H1 (cell line): Measurements from ENCODE around the gene ARTN. TPM values are rescaled to one million over a fixed set of nuclear protein-coding genes. Genes with fewer than 3 reads are reported as not detected.

Experiments used
- CTCF ChIA-PET: fragments of 300-600 bp; sonication (Branson Sonifier 250); formaldehyde crosslinking; loops from one replicate; lab custom pipeline; 2021; ENCODE audit not compliant: partially characterized antibody; lab: Charles Lee
- POLR2A ChIA-PET: fragments of 300-600 bp; sonication (Branson Sonifier 250); formaldehyde crosslinking; loops from one replicate; lab custom pipeline; 2021; ENCODE audit warnings: inconsistent platforms; ENCODE audit not compliant: partially characterized antibody; lab: Charles Lee
- DNase-seq, 2 experiments: peaks; one replicate each; pipeline versions ENCODE4 v3.0.0 to v3.0.0-alpha.2; 2010 to 2022; ENCODE audit warnings: low spot score in 2 of 2, low read depth in 1 of 2, mixed read lengths in 1 of 2
- FAIRE-seq: peaks from 2 replicates; lab custom pipeline; 2011; peaks lifted over from hg19 to GRCh38; lab: Jason Lieb, UNC
- H2AFZ ChIP-seq: 2 replicates; pipeline ENCODE4 v1.8.1; 2012; ENCODE audit warnings: low read length, inconsistent platforms
- H2AK5ac ChIP-seq: 2 replicates; pipeline ENCODE4 v1.6.1; 2013; ENCODE audit warnings: low read depth, low read length
- H2BK120ac ChIP-seq: replicated peaks from 2 replicates; pipeline ENCODE3; 2013; ENCODE audit warnings: low read depth, low read length, inconsistent platforms
- H2BK12ac ChIP-seq: 2 replicates; pipeline ENCODE4 v1.6.1; 2013; ENCODE audit warnings: low read depth, low read length
- H2BK15ac ChIP-seq: 2 replicates; pipeline ENCODE4 v1.6.1; 2013; ENCODE audit warnings: low read length
- H2BK20ac ChIP-seq: 2 replicates; pipeline ENCODE4 v1.6.1; 2013; ENCODE audit warnings: low read length
- H2BK5ac ChIP-seq: 2 replicates; pipeline ENCODE4 v1.6.1; 2013; ENCODE audit warnings: low read depth, low read length
- H3K14ac ChIP-seq: 2 replicates; pipeline ENCODE4 v1.6.1; 2013; ENCODE audit warnings: inconsistent platforms; ENCODE audit not compliant: insufficient read length
- H3K18ac ChIP-seq: 2 replicates; pipeline ENCODE4 v1.6.1; 2013; ENCODE audit warnings: low read length; ENCODE audit errors: extremely low read depth
- H3K23ac ChIP-seq: 2 replicates; pipeline ENCODE4 v1.6.1; 2013; ENCODE audit warnings: inconsistent platforms; ENCODE audit not compliant: insufficient read length
- H3K23me2 ChIP-seq: 2 replicates; pipeline ENCODE4 v1.6.1; 2013; ENCODE audit warnings: low read depth, low read length
- H3K27ac ChIP-seq: 2 replicates; pipeline ENCODE4 v1.6.1; 2011; ENCODE audit warnings: low read depth, low read length, inconsistent platforms
- H3K27me3 ChIP-seq, 4 experiments: replicated peaks in 1 of 4; 1 replicate in 1 of 4; 2 replicates in 3 of 4; pipeline versions ENCODE4 v1.6.1 to v1.8.1; 2011 to 2013; ENCODE audit warnings: low read length in 3 of 4, mild to moderate bottlenecking in 3 of 4, inconsistent platforms in 2 of 4, mixed read lengths in 2 of 4, moderate library complexity in 1 of 4; ENCODE audit not compliant: control insufficient read depth in 3 of 4, insufficient read depth in 3 of 4; ENCODE audit errors: extremely low read depth in 1 of 4
- H3K36me3 ChIP-seq, 4 experiments: 2 replicates each; pipeline versions ENCODE4 v1.6.1 to v1.8.1; 2011 to 2013; ENCODE audit warnings: mild to moderate bottlenecking in 4 of 4, low read length in 3 of 4, moderate library complexity in 2 of 4, control low read depth in 1 of 4, inconsistent platforms in 1 of 4; ENCODE audit not compliant: insufficient read depth in 4 of 4, control insufficient read depth in 2 of 4
- H3K4ac ChIP-seq: replicated peaks from 2 replicates; pipeline ENCODE3; 2013; ENCODE audit warnings: low read length, low read depth, mixed read lengths, inconsistent platforms; ENCODE audit not compliant: insufficient read length
- H3K4me1 ChIP-seq, 4 experiments: replicated peaks in 1 of 4; 1 replicate in 1 of 4; 2 replicates in 3 of 4; pipeline versions ENCODE4 v1.6.1 to v1.8.1; 2011 to 2013; ENCODE audit warnings: low read length in 3 of 4, inconsistent platforms in 2 of 4, mixed read lengths in 1 of 4; ENCODE audit not compliant: insufficient read depth in 4 of 4, control insufficient read depth in 3 of 4
- H3K4me2 ChIP-seq, 2 experiments: 2 replicates each; pipeline versions ENCODE4 v1.6.1 to v1.8.1; 2011 to 2013; ENCODE audit warnings: low read depth in 2 of 2, low read length in 2 of 2, control low read depth in 1 of 2, inconsistent platforms in 1 of 2, mild to moderate bottlenecking in 1 of 2; ENCODE audit not compliant: insufficient read depth in 1 of 2
- H3K4me3 ChIP-seq, 4 experiments: fragments of 200-600, 300-600 bp in 1 of 4; sonication (generic), shearing (Covaris generic), sonication (Bioruptor Twin) in 1 of 4; 2 replicates each; pipeline versions ENCODE4 v1.5.1 to v1.8.1; 2011 to 2016; ENCODE audit warnings: low read length in 4 of 4, low read depth in 3 of 4, control low read depth in 2 of 4, inconsistent platforms in 2 of 4, mild to moderate bottlenecking in 2 of 4, mixed read lengths in 1 of 4, moderate library complexity in 1 of 4; ENCODE audit not compliant: insufficient read depth in 2 of 4; ENCODE audit errors: extremely low read depth in 1 of 4
- H3K56ac ChIP-seq: replicated peaks from 2 replicates; pipeline ENCODE3; 2013; ENCODE audit warnings: low read depth, mild to moderate bottlenecking, mixed read lengths, low read length, inconsistent platforms; ENCODE audit not compliant: insufficient read length
- H3K79me1 ChIP-seq: 2 replicates; pipeline ENCODE4 v1.6.1; 2013; ENCODE audit warnings: low read depth, low read length, control low read depth
- H3K79me2 ChIP-seq, 2 experiments: 2 replicates each; pipeline versions ENCODE4 v1.6.1 to v1.8.1; 2012 to 2013; ENCODE audit warnings: low read length in 2 of 2, mild to moderate bottlenecking in 2 of 2, inconsistent platforms in 1 of 2; ENCODE audit not compliant: insufficient read depth in 2 of 2, control insufficient read depth in 1 of 2
- H3K9ac ChIP-seq, 4 experiments: replicated peaks in 1 of 4; 1 replicate in 1 of 4; 2 replicates in 3 of 4; pipeline versions ENCODE4 v1.6.1 to v1.8.1; 2011 to 2013; ENCODE audit warnings: low read depth in 3 of 4, low read length in 3 of 4, control low read depth in 2 of 4, mild to moderate bottlenecking in 2 of 4, moderate library complexity in 2 of 4, inconsistent platforms in 1 of 4; ENCODE audit errors: extremely low read depth in 1 of 4
- H3K9me3 ChIP-seq, 2 experiments: 2 replicates each; pipeline versions ENCODE4 v1.6.1 to v1.8.1; 2012 to 2013; ENCODE audit warnings: mild to moderate bottlenecking in 2 of 2, moderate library complexity in 2 of 2, control low read depth in 1 of 2, inconsistent platforms in 1 of 2, low read depth in 1 of 2, low read length in 1 of 2, mixed read lengths in 1 of 2; ENCODE audit not compliant: insufficient read depth in 2 of 2
- H4K20me1 ChIP-seq, 2 experiments: replicated peaks in 1 of 2; 2 replicates each; pipeline versions ENCODE3 to v1.8.1; 2011 to 2013; ENCODE audit warnings: inconsistent platforms in 2 of 2, low read length in 2 of 2, mild to moderate bottlenecking in 1 of 2; ENCODE audit not compliant: insufficient read depth in 2 of 2, control insufficient read depth in 1 of 2
- H4K5ac ChIP-seq: 2 replicates; pipeline ENCODE4 v1.6.1; 2013; ENCODE audit warnings: low read length, low read depth, mixed read lengths, inconsistent platforms; ENCODE audit not compliant: insufficient read length
- H4K8ac ChIP-seq: 2 replicates; pipeline ENCODE4 v1.8.0; 2013; ENCODE audit warnings: mild to moderate bottlenecking, moderate library complexity, low read length, inconsistent platforms; ENCODE audit not compliant: insufficient read depth; ENCODE audit errors: extremely low read depth
- H4K91ac ChIP-seq: replicated peaks from 2 replicates; pipeline ENCODE3; 2013; ENCODE audit warnings: low read length, mixed read lengths, inconsistent platforms; ENCODE audit not compliant: insufficient read length
- ASH2L ChIP-seq: fragments of 200-600, 300-600 bp; sonication (generic); IDR thresholded peaks from one replicate; pipeline ENCODE4 v1.7.1; 2017; ENCODE audit warnings: low read length
- EP300 ChIP-seq, 2 experiments: IDR thresholded peaks; 1 replicate in 1 of 2; 2 replicates in 1 of 2; pipeline ENCODE4 v1.6.1; 2011 to 2012; ENCODE audit warnings: low read depth in 2 of 2, low read length in 2 of 2, mild to moderate bottlenecking in 2 of 2, borderline replicate concordance in 1 of 2, inconsistent platforms in 1 of 2, moderate library complexity in 1 of 2
- HDAC2 ChIP-seq, 2 experiments: fragments of 300-600 bp in 1 of 2; sonication (generic) in 1 of 2; IDR thresholded peaks; 2 replicates each; pipeline ENCODE4 v1.6.1; 2011 to 2012; ENCODE audit warnings: low read depth in 2 of 2, low read length in 2 of 2, mild to moderate bottlenecking in 2 of 2, moderate library complexity in 2 of 2, borderline replicate concordance in 1 of 2, inconsistent platforms in 1 of 2
- SIN3A ChIP-seq, 2 experiments: IDR thresholded peaks in 1 of 2; conservative IDR thresholded peaks in 1 of 2; 2 replicates each; pipeline ENCODE4 v1.6.1; 2011 to 2012; ENCODE audit warnings: low read length in 2 of 2, improper control_type of control experiment in 1 of 2, low read depth in 1 of 2, mild to moderate bottlenecking in 1 of 2
- SP1 ChIP-seq: IDR thresholded peaks from 2 replicates; pipeline ENCODE4 v1.6.1; 2011; ENCODE audit warnings: low read depth, low read length
- SP4 ChIP-seq: IDR thresholded peaks from 2 replicates; pipeline ENCODE4 v1.6.1; 2012; ENCODE audit warnings: low read length, inconsistent platforms
- TAF1 ChIP-seq: IDR thresholded peaks from 2 replicates; pipeline ENCODE4 v1.6.1; 2011; ENCODE audit warnings: mild to moderate bottlenecking, low read depth, low read length
- TAF7 ChIP-seq: optimal IDR thresholded peaks from 2 replicates; pipeline ENCODE3; 2011; ENCODE audit warnings: low read depth, mild to moderate bottlenecking, inconsistent platforms, low read length, moderate library complexity, borderline replicate concordance
- TBP ChIP-seq: IDR thresholded peaks from 2 replicates; pipeline ENCODE4 v1.6.1; 2011; ENCODE audit warnings: low read depth, low read length, improper control_type of control experiment
- WGBS, 2 experiments: shearing (Covaris generic) in 1 of 2; methylation state at CpG; one replicate each; pipeline versions ENCODE4 v1.1.6 to v1.1.7; 2013 to 2015; ENCODE audit warnings: low lambda C conversion rate in 2 of 2, mixed read lengths in 2 of 2, inconsistent platforms in 1 of 2, low coverage in 1 of 2, missing lambda C conversion rate in 1 of 2; ENCODE audit not compliant: insufficient replicate concordance in 2 of 2, insufficient coverage in 1 of 2, insufficient read length in 1 of 2; ENCODE audit errors: extremely low coverage in 1 of 2, missing lambda C conversion rate in 1 of 2; 5-methylcytosine and 5-hydroxymethylcytosine counted together
- polyA plus RNA-seq, 7 experiments: library from polyadenylated mRNA; depleted of rRNA in 3 of 7; stranded (reverse) in 5 of 7; unstranded in 2 of 7; fragments of >200 nt in 5 of 7; fragments of 200-250 nt in 2 of 7; gene quantifications; 1 replicate in 5 of 7; 2 replicates in 1 of 7; 4 replicates in 1 of 7; pipeline versions ENCODE4 v1.2.1 to v1.2.3, GENCODE V29; 2011 to 2013; ENCODE audit warnings: missing spikeins in 2 of 7, mixed read lengths in 2 of 7
- total RNA-seq: library from RNA; stranded (reverse); fragmentation: NEBNext Ultra II Directional; extraction: Animal tissue kit (Norgen Biotek cat#: 25700); gene quantifications from 2 replicates; pipeline ENCODE4 v1.2.1, GENCODE V29; 2021
- TF ChIP-seq, protein P1 (sequence below), 3 experiments: IDR thresholded peaks; 1 replicate in 2 of 3; 2 replicates in 1 of 3; pipeline versions ENCODE4 v1.5.1 to v1.6.1; 2011; ENCODE audit warnings: low read length in 3 of 3, mild to moderate bottlenecking in 3 of 3, inconsistent platforms in 2 of 3, low read depth in 1 of 3, moderate library complexity in 1 of 3; ENCODE audit not compliant: insufficient read depth in 1 of 3; ENCODE audit errors: control extremely low read depth in 1 of 3

The ARTN gene
- total and polyA plus RNA-seq, 2 of the 8 experiments (the other 6 are each of a cell fraction or from before 2014, with no cell fraction given) = 13.5 to 22.7 TPM

DNA sequence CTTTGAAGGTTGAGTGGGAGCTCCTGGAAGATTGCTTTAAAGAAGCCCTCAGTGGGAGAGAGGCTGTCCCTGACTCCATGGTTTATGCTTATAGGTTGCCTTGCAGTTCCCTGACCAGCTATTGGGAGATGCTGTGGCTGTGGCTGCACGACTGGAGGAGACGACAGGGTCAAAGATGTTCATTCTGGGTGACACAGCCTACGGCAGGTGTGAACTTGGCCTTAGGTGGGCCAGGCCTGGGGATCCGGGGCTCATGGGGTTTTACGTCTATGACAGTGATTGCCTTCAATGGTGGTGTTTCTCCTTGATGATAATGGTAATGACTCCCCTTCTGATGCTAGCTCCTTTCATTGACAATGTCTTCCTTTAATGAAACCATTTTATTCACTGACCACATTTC, 36.9 kb downstream of the ARTN start:
- peaks cover 0 to 14% (median 8%) of the 10 kb centered on the region in 4 experiments; a peak in 4 of 8 replicates for H3K36me3 ChIP-seq
- H2AK5ac ChIP-seq = no peak overlapping the region
- peaks cover 0 to 11% (median 6%) of the 10 kb centered on the region in 4 experiments; a peak in 5 of 7 replicates for H3K4me1 ChIP-seq
- 0 out of 2 replicates have a peak, but pooled peaks cover 4% of the 10 kb centered on the region for H3K79me1 ChIP-seq
- H2BK5ac ChIP-seq = no peak overlapping the region; the same call in 1 of the 2 replicates
- H3K18ac ChIP-seq = no peak overlapping the region
- H2BK12ac ChIP-seq = no peak overlapping the region
- no peaks in the 10 kb centered on the region for H3K9me3 ChIP-seq
- H3K4me2 ChIP-seq = peak overlapping the region; percentile 69 to 85
- H4K5ac ChIP-seq = no peak overlapping the region
- H4K8ac ChIP-seq = peak overlapping the region; percentile 84
- no peak overlapping the region; the same call in 1 of the 2 replicates for H2BK15ac ChIP-seq
- H3K4ac ChIP-seq = no peak overlapping the region
- DNase-seq (no peak), FAIRE-seq (no peak)
- H2BK20ac ChIP-seq = no peak overlapping the region
- 59% methylated on average over 5 of the region's 5 CpGs; no CpG with 5 or more reads in 1 of the 2 experiments for whole genome bisulfite sequencing, 2 experiments
- no peak overlapping the region for H3K56ac ChIP-seq
- H3K4me3 ChIP-seq = peak overlapping the region; percentile 65 to 100 (median 97)
- peaks cover 0 to 15% of the 10 kb centered on the region in 2 experiments; a peak in 2 of 4 replicates for H3K79me2 ChIP-seq
- ChIA-PET POLR2A (interaction anchor here (0.7 to 12.9 kb wide), 7 partner anchors 8 to 23 kb away, joined by 3 to 189 read pairs (median 6); partner anchors contain the start of genes CCDC24 and IPO13), CTCF (interaction anchor here (0.7 to 9.2 kb wide), 12 partner anchors 8 to 206 kb away, joined by 3 to 79 read pairs (median 6); partner anchors contain the start of genes IPO13 and SLC6A9)
- H3K23ac ChIP-seq = no peak overlapping the region
- no peak overlapping the region for H3K14ac ChIP-seq
- H4K20me1 ChIP-seq = peaks cover 2 to 9% of the 10 kb centered on the region in 2 experiments
- no peak overlapping the region for H3K27ac ChIP-seq
- H3K9ac ChIP-seq = peak overlapping the region in 3 of 4 experiments; percentile 72 to 81 (median 79); a peak in 6 of 7 replicates
- H2BK120ac ChIP-seq = no peak overlapping the region
- no peaks in the 10 kb centered on the region for H3K27me3 ChIP-seq
- no peak overlapping the region for H2AFZ ChIP-seq
- H4K91ac ChIP-seq = no peak overlapping the region
- H3K23me2 ChIP-seq = peaks cover 18% of the 10 kb centered on the region
- no peak for TF ChIP-seq EP300 (IDR thresholded peaks at IDR 0.05; ENCODE audit: borderline replicate concordance in 1 of 2, low read depth in 2 of 2, low read length in 2 of 2)
- TF ChIP-seq TBP = no peak
- no peak for TF ChIP-seq HDAC2 (IDR thresholded peaks at IDR 0.05; ENCODE audit: borderline replicate concordance in 1 of 2, low read depth in 2 of 2, low read length in 2 of 2)
- TF ChIP-seq TAF7 = no peak
- TF ChIP-seq SP1 = no peak
- TF ChIP-seq SIN3A (conservative IDR thresholded peaks at IDR 0.05 in 1 of 2, IDR thresholded peaks at IDR 0.05 in 1 of 2; ENCODE audit: low read depth in 1 of 2, low read length in 2 of 2) = no peak
- TF ChIP-seq, protein P1, sequence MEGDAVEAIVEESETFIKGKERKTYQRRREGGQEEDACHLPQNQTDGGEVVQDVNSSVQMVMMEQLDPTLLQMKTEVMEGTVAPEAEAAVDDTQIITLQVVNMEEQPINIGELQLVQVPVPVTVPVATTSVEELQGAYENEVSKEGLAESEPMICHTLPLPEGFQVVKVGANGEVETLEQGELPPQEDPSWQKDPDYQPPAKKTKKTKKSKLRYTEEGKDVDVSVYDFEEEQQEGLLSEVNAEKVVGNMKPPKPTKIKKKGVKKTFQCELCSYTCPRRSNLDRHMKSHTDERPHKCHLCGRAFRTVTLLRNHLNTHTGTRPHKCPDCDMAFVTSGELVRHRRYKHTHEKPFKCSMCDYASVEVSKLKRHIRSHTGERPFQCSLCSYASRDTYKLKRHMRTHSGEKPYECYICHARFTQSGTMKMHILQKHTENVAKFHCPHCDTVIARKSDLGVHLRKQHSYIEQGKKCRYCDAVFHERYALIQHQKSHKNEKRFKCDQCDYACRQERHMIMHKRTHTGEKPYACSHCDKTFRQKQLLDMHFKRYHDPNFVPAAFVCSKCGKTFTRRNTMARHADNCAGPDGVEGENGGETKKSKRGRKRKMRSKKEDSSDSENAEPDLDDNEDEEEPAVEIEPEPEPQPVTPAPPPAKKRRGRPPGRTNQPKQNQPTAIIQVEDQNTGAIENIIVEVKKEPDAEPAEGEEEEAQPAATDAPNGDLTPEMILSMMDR (IDR thresholded peaks at IDR 0.05; ENCODE audit: control extremely low read depth in 1 of 3, insufficient read depth in 1 of 3, low read depth in 1 of 3, low read length in 3 of 3) = no peak
- no peak for TF ChIP-seq TAF1
- no peak for TF ChIP-seq SP4
- TF ChIP-seq ASH2L = no peak
